ENCODE measurements around the gene NPW. TPM values are rescaled to one million over a fixed set of nuclear protein-coding genes. Genes with fewer than 3 reads are reported as not detected.

Gene NPW
- total and polyA plus RNA-seq, 8 donors = 0.55 to 12.4 (median 2.0) TPM; not detected in 4

GRCh38 chr16:2004795-2005517 is 14.6 kb upstream of the NPW start:
- intact Hi-C loops (cut with DNase I; ENCODE audit: low total_unique reads) = no loop called here
- no peak for DNase-seq
- Histone ChIP-seq H3K27me3 (no peaks in the 10 kb centered on the region), H3K9me3 (no peaks in the 10 kb centered on the region), H3K4me3 (peak overlapping the region in 1 of 4 donors; percentile 29), H3K4me1 (peaks cover 51 to 63% (median 59%) of the 10 kb centered on the region in 4 donors), H3K27ac (no peak overlapping the region), H3K36me3 (peaks cover 29 to 51% (median 45%) of the 10 kb centered on the region in 4 donors)
- TF ChIP-seq POLR2AphosphoS5 (IDR thresholded peaks at IDR 0.05) (no peak), CTCF (IDR thresholded peaks at IDR 0.05) (no peak), POLR2A (IDR thresholded peaks at IDR 0.05) (no peak), EP300 (IDR thresholded peaks at IDR 0.05) (no peak)
- 69 to 82% (median 77%) methylated on average over 25 to 34 of the region's 34 CpGs for WGBS, 5 donors

- Histone ChIP-seq H3K27ac (no peak overlapping the region), H3K27me3 (no peaks in the 10 kb centered on the region), H3K4me1 (peaks cover 58 to 69% (median 66%) of the 10 kb centered on the region in 4 donors), H3K4me3 (no peak overlapping the region), H3K36me3 (peaks cover 22 to 44% (median 38%) of the 10 kb centered on the region in 4 donors), H3K9me3 (no peaks in the 10 kb centered on the region)
- DNase-seq = no peak
- TF ChIP-seq POLR2A (IDR thresholded peaks at IDR 0.05) = no peak
- no peak for TF ChIP-seq EP300 (IDR thresholded peaks at IDR 0.05)
- no peak for TF ChIP-seq CTCF (IDR thresholded peaks at IDR 0.05)
- no peak for TF ChIP-seq POLR2AphosphoS5 (IDR thresholded peaks at IDR 0.05)
- intact Hi-C loops (cut with DNase I; ENCODE audit: low total_unique reads) = no loop called here
- 66 to 81% (median 79%) methylated on average over 20 to 21 of the region's 21 CpGs for WGBS, 5 donors
These were observed 13.9 kb upstream of the NPW start for GRCh38 chr16:2005646-2006045.

GRCh38 chr16:2006317-2006716 is 13.3 kb upstream of the NPW start:
- intact Hi-C loops (cut with DNase I; ENCODE audit: low total_unique reads) = no loop called here
- Histone ChIP-seq H3K27ac (no peak overlapping the region), H3K4me1 (peaks cover 59 to 71% (median 68%) of the 10 kb centered on the region in 4 donors), H3K36me3 (peaks cover 16 to 37% (median 32%) of the 10 kb centered on the region in 4 donors), H3K9me3 (no peaks in the 10 kb centered on the region), H3K27me3 (no peaks in the 10 kb centered on the region), H3K4me3 (no peak overlapping the region)
- TF ChIP-seq POLR2A (IDR thresholded peaks at IDR 0.05) = no peak
- no peak for TF ChIP-seq CTCF (IDR thresholded peaks at IDR 0.05)
- no peak for DNase-seq
- WGBS, 5 donors = 91 to 94% (median 93%) methylated on average over 7 to 8 of the region's 8 CpGs

GRCh38 chr16:2007081-2007836 is 12.3 kb upstream of the NPW start:
- DNase-seq = no peak
- H3K27me3 ChIP-seq = no peaks in the 10 kb centered on the region
- no peak for TF ChIP-seq CTCF (IDR thresholded peaks at IDR 0.05)
- TF ChIP-seq POLR2AphosphoS5 (IDR thresholded peaks at IDR 0.05) = no peak
- no peak for TF ChIP-seq POLR2A (IDR thresholded peaks at IDR 0.05)
- TF ChIP-seq EP300 (IDR thresholded peaks at IDR 0.05) = no peak
- H3K4me3 ChIP-seq = peak overlapping the region in 3 of 4 donors; percentile 66 to 96 (median 81)
- WGBS, 5 donors = 68 to 76% (median 70%) methylated on average over 16 of the region's 16 CpGs
- H3K27ac ChIP-seq = peak overlapping the region in 4 of 5 donors; percentile 92 to 96 (median 95)
- H3K9me3 ChIP-seq = no peaks in the 10 kb centered on the region
- intact Hi-C loops (cut with DNase I; ENCODE audit: low total_unique reads) = no loop called here
- H3K4me1 ChIP-seq = peaks cover 59 to 71% (median 68%) of the 10 kb centered on the region in 4 donors
- H3K36me3 ChIP-seq = peaks cover 6 to 27% (median 22%) of the 10 kb centered on the region in 4 donors

Measured in stomach (tissue), 9 donors.